HG02571 (cell line): ENCODE results near the gene KPNB1.
A peak's percentile ranks its signal among the peaks of the same experiment; 100 is the strongest.

Experiments
- ATAC-seq: cut with Tn5 transposase; IDR thresholded peaks from one replicate; pipeline ENCODE4 v1.9.1; 2021; ENCODE audit warnings: mild to moderate bottlenecking, moderate library complexity; ENCODE audit not compliant: unreplicated experiment

Gene KPNB1

DNA sequence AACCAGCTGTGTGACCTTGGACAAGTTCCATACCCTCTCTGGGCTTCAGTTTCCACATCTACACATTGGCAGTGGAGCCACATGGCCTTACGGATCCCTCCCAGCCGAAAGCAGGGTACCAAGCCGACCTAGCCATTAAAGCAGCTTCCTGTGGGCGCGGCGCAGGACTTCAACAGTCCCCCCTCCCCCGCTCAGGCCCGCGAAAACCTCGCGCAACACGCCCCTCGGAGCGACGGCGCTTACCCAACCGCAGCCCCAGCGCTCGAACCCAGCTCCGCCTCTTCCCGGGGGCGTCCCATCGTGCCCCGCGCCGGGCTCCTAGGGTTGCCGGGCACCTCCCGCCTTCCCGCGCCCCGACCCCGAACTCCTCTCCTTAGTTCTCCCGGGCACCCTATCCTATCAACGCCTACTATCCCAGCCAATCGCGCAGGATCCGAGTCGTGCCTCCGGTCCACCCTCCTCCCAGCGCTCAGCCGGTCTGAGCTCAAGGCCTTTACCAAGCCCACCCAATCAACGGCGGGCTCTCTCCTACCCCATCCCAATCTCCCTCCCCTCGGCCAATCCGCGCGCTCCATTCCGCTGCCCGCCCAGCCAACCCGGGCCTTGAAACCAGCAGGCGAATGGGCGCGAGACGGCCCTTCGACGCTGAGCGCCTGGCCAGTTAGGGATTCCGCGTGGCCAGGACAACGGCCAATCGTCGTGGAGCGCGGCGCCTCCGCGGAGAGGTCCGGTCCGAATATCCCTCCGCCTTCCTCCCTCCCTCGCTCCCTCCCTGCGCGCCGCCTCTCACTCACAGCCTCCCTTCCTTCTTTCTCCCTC lies at the start of gene KPNB1:
KPNB1 (plus strand) TSS at position 767 of the 819 bp plus-strand sequence. CDS start 326 bp downstream, outside the sequence.
- ATAC-seq = peak; percentile 77

DNA sequence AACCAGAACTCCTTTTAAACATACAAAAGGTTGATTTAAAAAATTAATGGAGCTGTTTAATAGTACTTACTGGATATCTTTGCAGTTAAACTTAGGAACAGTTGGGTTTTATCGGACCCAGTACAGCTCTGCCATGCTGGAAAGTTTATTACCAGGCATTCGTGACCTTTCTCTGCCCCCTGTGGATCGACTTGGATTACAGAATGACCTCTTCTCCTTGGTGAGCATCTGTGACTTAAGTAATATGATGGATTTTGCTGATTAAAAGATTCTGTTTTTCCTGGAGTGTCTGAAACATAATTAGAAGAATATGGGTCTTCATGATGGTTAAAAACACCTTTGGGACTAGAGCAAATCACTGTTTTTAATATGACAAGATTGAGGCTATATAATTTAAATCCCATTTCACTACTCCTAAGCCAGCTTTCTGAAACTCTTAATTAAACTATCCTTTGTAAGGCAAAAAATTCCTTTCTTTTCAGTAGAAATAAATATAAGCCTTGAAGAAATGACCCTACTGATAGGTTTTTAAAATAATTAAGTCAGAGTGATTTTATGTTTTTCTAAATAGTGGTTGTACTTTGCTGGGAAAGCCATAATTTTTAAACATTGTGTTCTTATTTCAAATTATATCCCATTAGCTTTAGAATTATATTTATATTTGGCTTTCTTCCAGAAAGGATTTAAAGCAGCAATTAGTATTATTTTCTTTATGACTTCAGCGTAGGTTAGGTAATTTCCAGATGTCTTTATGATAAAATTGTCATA lies 45.7 kb upstream of the KPNB1 start:
- ATAC-seq = no peak

DNA sequence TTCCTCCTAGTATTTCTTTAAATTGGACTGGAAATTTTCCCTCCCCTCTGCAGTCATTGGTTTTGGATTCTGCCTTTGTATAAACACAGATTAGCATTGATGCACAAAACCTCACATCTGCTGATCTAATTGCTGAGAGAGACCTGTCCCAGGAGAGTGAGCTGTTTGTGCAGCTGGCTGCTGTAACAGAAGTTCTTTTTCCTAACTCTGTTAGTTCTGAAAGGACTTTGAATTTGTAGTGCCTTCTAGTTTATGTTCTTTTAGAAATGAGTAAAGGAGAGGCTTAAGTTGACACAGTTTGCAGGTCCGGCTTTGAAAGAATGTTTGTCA lies 45.2 kb upstream of the KPNB1 start:
- no peak for ATAC-seq

DNA sequence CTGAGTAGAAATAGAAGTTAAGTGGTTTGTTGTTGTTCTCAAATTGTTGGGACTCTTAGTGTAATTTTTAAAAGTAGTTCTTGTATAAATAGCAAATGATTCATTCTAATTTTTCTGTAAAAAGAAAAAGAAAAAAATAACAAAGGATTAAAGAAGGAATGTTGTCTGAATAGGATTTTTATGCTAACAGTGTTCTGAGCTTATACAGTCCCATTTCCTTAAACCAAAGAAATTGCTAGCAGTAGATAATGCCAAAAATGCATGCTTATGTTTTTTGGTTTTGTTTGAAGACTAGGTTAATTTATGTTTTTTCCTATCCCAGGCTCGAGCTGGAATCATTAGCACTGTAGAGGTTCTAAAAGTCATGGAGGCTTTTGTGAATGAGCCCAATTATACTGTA lies 44.7 kb upstream of the KPNB1 start:
- ATAC-seq = no peak

DNA sequence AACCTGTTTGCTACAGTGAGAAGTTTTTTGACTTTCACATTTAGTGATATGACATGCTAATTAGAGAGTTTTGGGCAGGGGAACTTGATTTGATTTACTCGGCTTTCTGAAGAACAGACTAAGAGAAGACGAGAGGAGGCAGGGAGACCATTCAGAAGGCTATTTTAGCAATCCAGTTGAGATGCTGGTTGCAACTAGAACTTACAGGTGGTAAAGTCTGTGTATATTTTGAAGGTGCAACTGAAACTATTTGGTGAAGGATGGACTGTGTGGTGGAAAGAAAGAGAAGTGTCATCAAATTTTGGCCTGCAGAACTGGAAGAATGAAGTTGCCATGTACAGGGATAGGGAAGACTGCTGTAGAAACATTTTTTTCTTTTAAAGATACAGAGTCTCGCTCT lies 42.2 kb upstream of the KPNB1 start:
- no peak for ATAC-seq

DNA sequence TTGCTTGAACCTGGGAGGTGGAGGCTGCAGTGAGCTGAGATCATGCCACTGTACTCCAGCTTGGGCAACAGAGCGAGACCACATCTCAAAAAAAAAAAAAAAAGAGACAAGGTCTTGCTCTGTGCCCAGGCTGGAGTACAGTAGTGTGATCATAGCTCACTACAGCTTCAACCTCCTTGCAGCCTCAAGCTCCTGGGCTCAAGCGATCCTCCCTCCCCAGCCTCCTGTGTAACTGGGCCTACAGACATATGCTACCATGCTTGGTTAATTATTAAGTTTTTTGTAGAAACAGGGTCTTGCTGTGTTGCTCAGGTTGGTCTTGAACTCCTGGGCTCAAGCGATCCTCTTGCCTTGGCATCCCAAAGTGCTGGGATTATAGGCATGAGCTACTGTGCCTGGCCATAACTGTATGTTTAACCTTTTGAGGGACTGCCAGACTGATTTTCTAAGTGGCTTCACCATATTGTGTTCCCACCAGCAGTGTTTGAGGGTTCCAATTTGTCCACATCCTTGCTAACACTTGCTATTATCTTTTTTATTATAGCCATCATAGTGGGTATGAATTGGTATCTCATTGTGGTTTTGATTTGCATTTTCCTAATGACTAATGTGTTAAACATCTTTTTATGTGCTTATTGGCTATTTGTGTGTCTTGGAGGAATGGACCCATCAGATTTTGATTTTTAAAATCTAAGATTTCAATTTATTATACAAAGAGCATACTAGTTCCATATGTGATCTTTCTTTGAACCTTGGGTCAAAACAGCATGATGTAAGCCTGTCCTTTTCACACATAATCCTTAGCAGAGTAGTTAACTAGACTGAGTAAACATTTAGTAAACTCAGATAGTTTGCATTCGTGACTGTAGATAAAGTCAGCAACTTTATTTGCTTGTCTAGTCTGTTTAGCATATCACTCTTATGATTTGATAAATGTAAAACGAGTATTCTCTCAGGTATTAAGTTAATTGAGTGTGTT lies 38.1 kb upstream of the KPNB1 start:
- no peak for ATAC-seq

DNA sequence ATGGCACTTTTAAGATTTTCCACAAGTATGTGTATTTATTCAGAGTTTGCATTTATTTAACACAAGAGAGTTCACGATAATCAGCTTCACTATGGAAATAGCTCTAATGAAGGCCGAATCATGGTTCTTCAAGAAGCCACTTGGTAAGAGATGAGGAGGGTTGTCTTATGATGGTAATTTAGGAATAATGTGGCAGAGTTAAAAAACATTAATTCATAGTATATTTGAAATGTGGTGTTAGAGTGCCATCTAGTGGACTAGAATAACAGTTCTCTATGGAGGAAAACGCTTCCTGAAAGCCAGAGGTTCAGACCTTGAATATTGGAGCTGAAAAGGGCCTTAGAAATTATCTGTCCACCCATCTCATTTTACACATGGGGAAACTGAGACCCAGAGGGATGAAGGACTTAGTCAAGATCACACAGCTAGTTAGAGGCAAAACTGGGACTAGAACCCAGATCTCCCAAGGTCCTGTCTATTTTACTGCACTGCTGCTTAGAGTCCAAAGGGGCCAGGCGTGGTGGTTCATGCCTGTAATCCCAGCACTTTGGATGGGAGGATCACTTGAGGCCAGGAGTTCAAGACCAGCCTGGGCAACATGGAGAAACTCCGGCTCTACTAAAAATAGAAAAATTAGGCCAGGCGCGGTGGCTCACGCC lies 33.8 kb upstream of the KPNB1 start:
- ATAC-seq = no peak

DNA sequence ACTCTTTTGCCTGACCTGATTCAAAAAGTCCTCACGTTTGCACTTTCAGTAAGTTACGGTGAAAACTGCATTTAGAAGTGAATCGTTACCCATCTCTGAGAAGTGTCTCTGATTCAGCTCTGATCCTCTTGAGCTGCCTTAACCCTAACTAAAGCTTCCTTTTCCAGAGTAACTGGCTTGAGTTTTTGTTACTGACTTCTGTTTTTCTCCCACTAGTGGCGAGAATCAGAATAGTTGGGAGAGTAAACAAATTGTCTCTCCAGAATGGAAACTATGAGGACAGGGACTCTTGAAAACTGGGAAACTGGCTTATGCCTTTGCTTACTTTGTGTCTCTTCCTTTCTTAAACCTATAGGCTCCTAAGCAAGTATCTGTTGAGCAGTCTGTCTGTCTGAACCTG lies 31.3 kb upstream of the KPNB1 start:
- no peak for ATAC-seq

DNA sequence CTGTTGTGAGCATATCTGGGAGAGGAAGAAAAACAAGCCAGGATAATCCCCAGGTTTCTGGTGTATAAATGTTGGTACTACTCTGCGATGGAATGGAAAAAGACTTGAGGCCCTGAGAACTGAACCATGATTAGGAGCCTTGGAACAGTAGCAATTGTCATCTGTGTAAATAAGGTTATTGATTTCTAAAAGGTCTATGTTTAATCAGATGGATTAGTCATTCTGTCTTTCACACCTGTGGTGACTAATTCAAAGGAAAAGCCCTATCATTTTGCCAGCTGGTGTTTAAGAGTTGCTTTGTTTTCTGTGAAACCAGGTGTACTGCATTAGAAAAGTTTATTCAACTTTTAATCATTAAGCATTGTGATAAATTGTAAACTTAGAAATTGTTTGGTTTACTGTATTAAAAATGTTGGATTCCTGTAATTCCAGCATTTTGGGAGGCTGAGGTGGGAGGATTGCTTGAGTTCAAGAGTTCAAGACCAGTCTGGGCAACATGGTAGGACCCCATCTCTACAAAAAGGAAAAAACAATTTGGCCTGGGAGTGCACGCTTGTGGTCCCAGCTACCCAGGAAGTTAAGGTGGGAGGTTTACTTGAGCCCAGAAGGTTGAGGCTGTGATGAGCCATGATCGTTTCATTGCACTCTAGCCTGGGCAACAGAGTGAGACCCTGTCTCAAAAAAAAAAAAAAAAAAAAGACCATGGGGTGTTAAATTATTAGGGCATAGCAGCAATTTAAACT lies 29.0 kb upstream of the KPNB1 start:
- no peak for ATAC-seq

DNA sequence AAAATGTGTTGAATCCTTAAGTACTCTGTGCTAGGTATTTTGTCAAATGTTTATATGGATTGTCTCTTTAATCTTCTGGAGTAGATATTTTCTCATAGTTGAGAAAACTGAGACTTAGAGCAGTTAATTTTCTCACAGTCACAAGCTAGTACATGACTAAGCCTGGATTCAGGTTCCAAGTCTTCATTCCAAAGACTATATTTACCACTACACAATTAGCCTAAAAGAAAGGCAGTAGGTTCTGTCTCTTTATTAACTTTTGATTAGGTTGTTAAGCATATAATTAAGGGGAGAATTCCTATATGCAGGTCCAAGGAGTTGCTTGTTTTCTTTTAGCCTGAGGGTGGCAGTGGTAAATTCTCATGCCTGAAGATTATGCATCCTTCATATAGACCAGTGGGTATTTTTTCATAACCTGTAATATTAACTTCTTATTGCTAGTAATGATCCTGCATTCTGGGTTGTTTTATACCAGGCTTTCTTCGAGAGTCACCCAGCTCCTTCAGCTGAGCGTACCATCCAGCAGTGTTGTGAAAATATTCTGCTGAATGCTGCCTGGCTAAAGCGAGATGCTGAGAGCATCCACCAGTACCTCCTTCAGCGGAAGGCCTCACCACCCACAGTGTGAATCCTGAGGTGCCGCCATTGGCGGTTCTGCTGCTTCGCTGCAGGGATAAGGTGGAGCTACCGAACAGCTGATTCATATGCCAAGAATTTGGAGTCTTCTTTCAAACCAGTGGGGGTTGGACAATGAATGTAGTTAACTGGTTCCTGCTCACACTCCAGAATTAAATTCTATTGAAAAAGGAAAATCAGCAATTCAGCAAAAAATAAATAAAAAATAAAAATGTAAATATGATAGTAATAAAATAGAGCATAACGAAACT lies 28.2 kb upstream of the KPNB1 start:
- ATAC-seq = no peak

DNA sequence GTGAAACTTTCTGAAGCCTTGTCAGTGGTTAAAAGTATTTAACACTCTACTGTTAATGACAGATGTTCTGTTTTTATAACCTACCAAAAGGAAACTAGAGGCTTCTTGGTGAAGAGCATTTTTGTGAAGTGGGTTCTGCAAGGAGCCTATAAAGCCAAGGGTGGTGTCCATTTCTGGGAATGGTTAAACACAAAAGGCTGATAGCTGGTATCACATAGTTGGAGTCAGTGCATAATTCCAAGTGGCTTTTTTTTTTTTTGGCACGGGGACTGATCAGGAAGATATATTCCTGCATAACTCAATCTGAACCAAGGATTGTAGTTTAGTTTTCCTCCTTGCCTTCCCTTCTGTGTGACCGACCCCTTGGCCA lies 27.6 kb upstream of the KPNB1 start:
- no peak for ATAC-seq

DNA sequence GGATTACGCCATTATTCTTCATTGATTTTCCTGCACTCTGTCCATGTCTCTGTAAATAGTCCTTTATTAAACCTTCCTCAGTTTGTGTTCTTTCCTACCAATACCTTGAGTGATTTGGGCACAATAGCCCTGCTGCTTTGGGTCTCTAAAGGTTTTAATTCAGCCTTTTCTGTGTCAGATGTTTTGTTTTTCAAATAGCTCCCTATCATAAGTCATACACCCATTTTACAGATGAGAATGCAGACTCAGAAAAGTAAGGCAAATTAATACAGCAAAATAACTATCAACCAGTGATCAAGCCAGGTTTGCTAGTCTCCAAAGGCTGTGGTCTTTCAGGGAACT lies 25.0 kb upstream of the KPNB1 start:
- ATAC-seq = no peak

DNA sequence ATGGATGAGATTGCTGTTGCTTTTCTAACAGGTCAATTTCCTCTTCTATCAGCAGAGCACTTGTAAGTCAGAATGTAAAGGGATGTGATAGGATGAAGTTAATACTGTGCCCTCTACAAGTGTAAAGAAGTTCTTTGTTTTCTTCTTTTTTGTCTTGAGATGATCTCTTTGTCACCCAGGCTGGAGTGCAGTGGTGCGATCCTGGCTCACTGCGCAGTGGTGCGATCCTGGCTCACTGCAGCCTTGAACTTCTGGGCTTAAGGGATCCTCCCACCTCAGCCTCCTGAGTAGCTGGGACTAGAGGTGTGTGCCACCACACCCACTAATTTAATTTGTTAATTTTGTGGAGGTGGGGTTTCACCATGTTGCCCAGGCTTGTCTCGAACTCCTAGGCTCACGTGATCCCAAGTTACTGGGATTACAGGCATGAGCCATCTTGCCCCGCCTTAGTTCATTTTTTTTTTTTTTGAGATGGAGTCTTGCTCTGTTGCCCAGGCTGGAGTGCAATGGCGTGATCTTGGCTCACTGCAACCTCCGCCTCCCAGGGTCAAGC lies 21.6 kb upstream of the KPNB1 start:
- no peak for ATAC-seq

DNA sequence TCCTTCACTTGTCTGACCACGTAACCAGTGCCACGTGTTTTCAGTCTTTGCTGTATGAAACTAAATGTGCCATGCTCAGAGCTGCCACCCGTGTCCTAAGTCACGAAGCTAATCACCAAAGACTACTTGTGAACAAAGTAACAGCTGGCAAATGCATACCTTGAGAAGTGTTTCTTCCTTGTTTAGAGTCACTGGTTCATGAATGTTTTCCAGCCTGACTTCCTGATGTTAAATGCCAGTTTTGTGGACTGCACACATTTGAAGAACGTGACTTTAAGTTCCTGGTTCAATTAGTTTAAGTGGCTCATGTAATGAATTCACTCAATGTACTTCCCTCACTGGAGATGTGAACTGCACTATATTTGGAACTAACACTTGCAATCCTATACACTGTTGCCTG lies 19.9 kb upstream of the KPNB1 start:
- ATAC-seq = no peak

DNA sequence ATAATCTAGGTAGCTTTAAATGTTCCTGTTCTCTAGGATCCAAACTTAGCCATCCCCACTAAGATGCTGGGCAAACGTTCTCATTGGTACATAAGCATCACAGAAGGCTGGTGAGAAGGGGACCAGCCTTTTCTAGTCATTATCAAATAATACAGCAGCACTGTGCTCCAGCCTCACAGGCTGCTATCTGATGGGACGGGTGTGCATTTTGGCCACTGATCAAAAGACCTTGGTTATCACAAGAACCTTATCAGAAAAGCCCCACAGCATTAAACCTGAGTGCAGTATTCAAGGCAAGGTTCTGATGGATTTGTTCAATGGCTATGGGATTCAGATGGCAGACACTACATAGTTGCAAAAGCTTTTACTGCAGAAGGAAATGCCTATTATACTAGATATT lies 19.1 kb upstream of the KPNB1 start:
- no peak for ATAC-seq

DNA sequence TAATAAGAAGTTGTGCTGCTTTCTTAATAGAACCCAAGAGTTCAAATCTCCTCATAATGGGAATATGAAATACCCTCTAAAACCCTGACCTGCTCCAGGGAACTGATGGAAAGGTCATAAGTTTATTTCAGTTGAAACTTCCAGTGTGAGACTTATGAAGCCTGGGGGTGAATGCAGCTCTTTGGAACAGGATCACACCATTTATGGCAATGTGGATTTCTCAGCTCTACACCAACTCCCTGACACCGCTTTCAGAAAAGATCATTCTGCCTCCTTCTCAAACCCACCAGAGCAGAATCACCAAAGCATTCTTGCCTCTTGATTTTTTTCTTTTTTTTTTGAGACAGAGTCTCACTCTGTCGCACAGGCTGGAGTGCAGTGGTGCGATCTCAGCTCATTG lies 16.7 kb upstream of the KPNB1 start:
- ATAC-seq = no peak

DNA sequence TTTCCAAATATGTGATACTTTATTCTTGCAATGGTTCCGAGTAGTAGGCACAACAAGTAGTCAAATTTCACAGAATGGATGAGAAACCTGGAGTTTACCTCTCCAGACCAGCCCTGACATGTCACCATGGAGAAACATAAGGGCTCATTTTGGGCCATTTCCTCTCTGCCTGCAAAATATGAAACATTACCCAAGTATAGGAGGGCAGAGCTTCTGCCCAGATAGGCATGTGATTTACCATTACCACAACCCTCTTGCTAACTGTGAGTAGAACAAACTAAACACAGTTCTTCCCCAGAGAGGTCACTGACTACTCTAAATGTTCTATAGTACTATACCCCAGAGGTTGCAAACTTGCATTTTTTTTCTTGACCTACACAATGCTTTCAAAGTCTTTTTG lies 15.7 kb upstream of the KPNB1 start:
- ATAC-seq = no peak

DNA sequence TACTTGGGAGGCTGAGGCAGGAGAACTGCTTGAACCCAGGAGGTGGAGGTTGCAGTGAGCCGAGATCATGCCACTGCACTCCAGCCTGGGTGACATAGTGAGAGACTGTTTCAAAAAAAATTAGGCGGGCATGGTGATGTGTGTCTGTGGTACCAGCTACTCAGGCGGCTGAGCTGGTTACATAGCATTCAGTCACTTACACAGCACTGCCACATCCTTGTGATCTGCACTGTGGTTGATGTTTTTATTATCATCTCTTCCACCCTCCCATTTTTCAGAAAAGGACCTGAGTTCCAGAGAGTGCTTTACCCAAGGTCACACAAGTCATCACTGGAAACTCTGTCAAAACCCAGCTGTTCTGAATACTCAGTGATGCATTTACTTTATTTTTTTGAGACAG lies 14.8 kb upstream of the KPNB1 start:
- ATAC-seq = no peak

DNA sequence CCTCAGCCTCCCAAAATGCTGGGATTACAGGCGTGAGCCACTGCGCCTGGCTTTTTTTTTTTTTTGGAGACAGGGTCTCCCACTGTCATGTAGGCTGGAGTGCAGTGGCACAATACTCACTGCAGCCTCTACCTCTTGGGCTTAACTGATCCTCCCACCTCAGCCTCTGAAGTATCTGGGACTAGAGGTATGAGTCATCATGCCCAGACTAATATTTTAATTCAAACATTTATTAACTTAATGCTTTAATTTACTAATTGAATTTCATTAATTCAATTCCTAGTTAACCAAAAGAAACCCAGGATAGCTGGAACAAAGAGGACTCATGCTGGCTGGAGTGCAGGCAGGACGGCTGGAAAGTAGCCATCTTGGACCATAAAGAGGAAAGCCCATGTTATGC lies 14.0 kb upstream of the KPNB1 start:
- ATAC-seq = no peak
